Neutrophil (primary cell): Measurements from ENCODE around the gene HSPA12B.

ENCODE experiments used
- H3K27ac ChIP-seq: fragments of 200-600 bp; sonication (generic); 2 replicates; pipeline ENCODE4 v1.5.1; 2016; ENCODE audit warnings: mild to moderate bottlenecking, moderate library complexity
- H3K27me3 ChIP-seq: fragments of 200-600 bp; sonication (generic); 2 replicates; pipeline ENCODE4 v1.6.0; 2016; ENCODE audit warnings: mild to moderate bottlenecking
- H3K36me3 ChIP-seq: fragments of 200-600 bp; sonication (generic); 2 replicates; pipeline ENCODE4 v1.5.1; 2017
- H3K4me1 ChIP-seq, 2 experiments: fragments of 200-600 bp in 1 of 2; sonication (generic) in 1 of 2; 1 replicate in 1 of 2; 2 replicates in 1 of 2; pipeline versions ENCODE4 v1.5.1 to v1.6.1; 2013 to 2016; ENCODE audit warnings: low read depth in 1 of 2, low read length in 1 of 2, mild to moderate bottlenecking in 1 of 2, moderate library complexity in 1 of 2; ENCODE audit not compliant: control insufficient read depth in 1 of 2, insufficient read depth in 1 of 2
- H3K4me3 ChIP-seq, 2 experiments: fragments of 200-600 bp in 1 of 2; sonication (generic) in 1 of 2; 1 replicate in 1 of 2; 2 replicates in 1 of 2; pipeline ENCODE4 v1.5.1; 2013 to 2016; ENCODE audit warnings: low read depth in 1 of 2, low read length in 1 of 2, mild to moderate bottlenecking in 1 of 2, moderate library complexity in 1 of 2
- H3K9me3 ChIP-seq: fragments of 200-600 bp; sonication (generic); 2 replicates; pipeline ENCODE4 v1.5.1; 2016
- TF ChIP-seq, protein P1 (sequence below): fragments of 200-600 bp; sonication (generic); IDR thresholded peaks from 2 replicates; pipeline ENCODE4 v1.5.1; 2016; ENCODE audit warnings: antibody characterized with exemption

The HSPA12B gene

DNA sequence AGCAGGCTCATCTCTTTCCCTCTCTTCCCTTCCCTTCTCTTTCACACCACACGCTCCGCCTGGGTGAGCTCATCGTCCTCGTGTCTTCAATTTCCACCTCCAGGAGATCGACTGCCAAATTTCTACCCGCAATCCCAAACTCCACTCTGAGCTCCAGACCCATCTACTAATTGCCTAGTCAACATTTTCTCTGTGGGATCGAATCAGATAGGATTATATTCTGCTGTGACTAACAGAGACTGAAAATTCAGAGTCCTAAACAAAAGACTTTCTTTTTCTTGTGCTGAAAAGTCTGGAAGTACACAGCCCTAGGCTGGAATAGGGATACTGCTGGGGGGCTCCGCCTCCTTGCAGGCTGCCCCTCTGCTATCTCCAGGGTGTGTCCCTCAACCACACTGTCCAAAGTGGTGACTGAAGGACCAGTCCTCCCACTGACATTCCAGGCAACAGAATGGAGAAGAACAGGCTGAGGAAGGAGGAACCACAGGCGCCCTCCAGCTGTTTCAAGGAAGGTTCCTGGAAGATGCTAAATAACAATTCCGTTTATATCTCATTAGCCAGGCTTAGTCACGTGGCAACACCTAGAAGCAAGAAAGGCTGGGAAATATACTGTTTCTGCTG, 5.0 kb upstream of the HSPA12B start:
- H3K27ac ChIP-seq: no peak overlapping the region
- TF ChIP-seq, protein P1, sequence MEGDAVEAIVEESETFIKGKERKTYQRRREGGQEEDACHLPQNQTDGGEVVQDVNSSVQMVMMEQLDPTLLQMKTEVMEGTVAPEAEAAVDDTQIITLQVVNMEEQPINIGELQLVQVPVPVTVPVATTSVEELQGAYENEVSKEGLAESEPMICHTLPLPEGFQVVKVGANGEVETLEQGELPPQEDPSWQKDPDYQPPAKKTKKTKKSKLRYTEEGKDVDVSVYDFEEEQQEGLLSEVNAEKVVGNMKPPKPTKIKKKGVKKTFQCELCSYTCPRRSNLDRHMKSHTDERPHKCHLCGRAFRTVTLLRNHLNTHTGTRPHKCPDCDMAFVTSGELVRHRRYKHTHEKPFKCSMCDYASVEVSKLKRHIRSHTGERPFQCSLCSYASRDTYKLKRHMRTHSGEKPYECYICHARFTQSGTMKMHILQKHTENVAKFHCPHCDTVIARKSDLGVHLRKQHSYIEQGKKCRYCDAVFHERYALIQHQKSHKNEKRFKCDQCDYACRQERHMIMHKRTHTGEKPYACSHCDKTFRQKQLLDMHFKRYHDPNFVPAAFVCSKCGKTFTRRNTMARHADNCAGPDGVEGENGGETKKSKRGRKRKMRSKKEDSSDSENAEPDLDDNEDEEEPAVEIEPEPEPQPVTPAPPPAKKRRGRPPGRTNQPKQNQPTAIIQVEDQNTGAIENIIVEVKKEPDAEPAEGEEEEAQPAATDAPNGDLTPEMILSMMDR: no peak
- H3K36me3 ChIP-seq: no peaks in the 10 kb centered on the region
- no peak overlapping the region for H3K4me3 ChIP-seq
- peaks cover 71% of the 10 kb centered on the region for H3K27me3 ChIP-seq
- H3K4me1 ChIP-seq: no peaks in the 10 kb centered on the region
- no peaks in the 10 kb centered on the region for H3K9me3 ChIP-seq

DNA sequence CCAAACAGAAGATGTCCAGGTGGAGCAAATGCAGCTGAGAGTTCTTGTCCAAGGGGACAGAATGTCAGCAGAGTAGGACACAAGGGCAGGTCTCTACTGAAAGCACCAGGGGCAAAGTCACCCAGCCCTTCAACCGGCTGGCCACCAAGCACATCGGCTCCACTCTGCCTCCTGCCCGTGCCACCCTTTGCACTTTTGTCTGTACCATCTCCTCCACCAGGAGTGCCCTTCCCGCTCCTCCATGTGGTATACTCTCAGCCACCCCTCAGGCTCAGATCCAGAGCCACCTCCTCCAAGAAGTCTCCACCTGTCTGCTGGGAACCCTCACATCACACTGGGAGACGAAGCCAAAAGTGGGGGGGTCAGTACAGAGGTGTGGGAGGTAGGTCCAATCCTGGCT, 4.1 kb upstream of the HSPA12B start:
- Histone ChIP-seq H3K27ac (no peak overlapping the region), H3K36me3 (no peaks in the 10 kb centered on the region), H3K9me3 (no peaks in the 10 kb centered on the region), H3K4me1 (no peaks in the 10 kb centered on the region), H3K27me3 (peaks cover 80% of the 10 kb centered on the region), H3K4me3 (no peak overlapping the region)
- TF ChIP-seq, protein P1: no peak

DNA sequence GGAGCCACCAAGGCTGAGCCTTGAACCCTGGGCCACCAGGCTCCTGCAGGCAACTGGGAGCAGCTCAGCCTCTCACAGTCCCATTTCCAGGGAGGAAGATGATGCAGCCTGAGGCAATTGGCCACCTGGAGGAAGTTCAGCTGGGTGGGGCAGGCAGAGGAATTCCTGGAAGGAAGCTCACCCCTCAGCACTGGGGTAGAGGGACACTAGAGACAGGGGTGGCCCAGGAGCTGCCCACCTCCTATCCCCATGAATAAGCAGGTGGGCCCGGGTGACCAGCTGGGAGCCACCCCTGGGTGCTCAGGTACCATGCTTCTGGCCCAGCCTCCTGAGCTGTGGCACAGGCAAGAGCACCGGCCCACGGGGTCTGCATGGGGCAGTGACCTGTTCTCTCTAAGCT, 3.6 kb upstream of the HSPA12B start:
- Histone ChIP-seq H3K27me3 (peaks cover 85% of the 10 kb centered on the region), H3K27ac (no peak overlapping the region), H3K4me1 (no peaks in the 10 kb centered on the region), H3K9me3 (no peaks in the 10 kb centered on the region), H3K36me3 (no peaks in the 10 kb centered on the region), H3K4me3 (no peak overlapping the region)
- TF ChIP-seq, protein P1: no peak

DNA sequence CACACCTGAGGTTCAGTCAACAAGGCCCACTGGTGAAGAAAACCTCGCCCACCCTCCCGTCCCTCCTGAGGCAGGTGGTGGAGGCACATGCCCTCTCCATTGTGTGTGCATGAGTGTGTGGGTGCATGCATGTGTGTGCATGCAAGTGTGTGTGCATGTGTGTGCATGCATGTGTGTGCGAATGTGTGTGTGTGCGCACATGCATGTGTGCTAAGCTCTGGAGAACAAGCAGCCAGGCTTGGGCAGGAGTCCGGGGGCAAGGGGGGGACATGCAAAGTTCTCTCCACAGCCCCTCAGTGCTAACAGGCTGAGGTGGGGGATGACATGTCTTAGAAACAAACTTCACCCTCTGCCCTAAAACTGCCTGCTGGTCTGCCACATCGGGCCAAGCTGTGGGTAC, 3.1 kb upstream of the HSPA12B start:
- H3K4me1 ChIP-seq: no peaks in the 10 kb centered on the region
- no peak overlapping the region for H3K4me3 ChIP-seq
- TF ChIP-seq, protein P1: no peak
- H3K36me3 ChIP-seq: no peaks in the 10 kb centered on the region
- H3K27me3 ChIP-seq: peaks cover 90% of the 10 kb centered on the region
- no peak overlapping the region for H3K27ac ChIP-seq
- H3K9me3 ChIP-seq: no peaks in the 10 kb centered on the region

DNA sequence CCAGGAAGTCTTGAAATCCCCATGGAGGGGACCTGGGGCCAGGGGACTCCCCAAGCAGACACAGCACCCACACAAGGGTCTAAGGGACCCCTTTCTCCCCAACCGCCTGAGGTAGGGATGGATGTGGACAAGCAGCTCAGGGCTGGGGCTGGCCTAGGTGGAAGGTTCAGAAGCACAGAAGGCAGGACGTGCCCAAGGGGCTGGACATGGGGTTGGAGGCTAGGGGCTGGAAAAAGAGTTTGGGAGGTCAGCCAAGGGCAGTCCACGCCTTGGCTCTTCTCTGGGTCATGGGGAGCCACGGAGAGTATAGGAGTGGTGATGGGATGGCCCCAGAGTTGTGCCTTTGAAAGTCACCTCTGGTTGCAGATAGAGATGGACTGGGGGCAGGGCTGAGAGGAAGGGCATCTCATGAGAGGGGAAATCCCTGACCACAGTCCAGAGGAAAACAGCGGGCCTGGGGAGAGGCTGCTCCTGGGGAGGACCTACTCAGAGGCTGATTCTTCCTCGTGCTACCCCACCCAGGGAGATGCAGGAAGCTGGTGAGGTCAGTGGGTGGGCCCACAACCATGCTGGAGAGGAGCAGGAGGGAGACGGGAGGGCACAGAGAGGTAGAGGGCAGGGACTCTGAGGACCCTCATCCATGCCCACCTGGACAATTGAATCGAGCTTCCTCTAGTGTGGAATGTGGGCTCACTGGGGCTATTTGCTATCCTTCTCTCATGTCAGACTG, 2.5 kb upstream of the HSPA12B start:
- peaks cover 95% of the 10 kb centered on the region for H3K27me3 ChIP-seq
- no peaks in the 10 kb centered on the region for H3K9me3 ChIP-seq
- no peaks in the 10 kb centered on the region for H3K36me3 ChIP-seq
- H3K27ac ChIP-seq: no peak overlapping the region
- no peak overlapping the region for H3K4me3 ChIP-seq
- TF ChIP-seq, protein P1: no peak
- H3K4me1 ChIP-seq: no peaks in the 10 kb centered on the region
